ENCODE measurements around the gene ZNF98.

DNA sequence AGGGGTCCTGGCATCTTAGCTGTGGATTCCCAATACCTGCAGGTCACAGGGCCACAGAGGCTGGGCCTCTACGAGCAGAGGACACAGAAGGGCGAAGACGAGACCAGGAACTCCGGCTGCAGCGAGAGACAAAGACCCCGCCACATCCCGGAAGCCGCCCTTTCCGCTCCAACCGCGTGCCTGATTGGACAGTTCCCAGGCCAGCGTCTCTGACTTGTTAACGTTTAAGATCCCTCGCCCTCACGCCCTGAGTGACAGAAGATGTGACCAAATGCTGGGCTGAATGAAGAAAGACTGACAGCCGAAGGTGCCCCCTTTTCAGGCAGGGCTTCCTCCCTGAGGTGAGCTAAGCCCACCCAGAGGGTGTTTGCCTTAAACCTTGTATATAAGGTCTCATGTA is at the start of gene ZNF98:
- TF ChIP-seq, protein P1, sequence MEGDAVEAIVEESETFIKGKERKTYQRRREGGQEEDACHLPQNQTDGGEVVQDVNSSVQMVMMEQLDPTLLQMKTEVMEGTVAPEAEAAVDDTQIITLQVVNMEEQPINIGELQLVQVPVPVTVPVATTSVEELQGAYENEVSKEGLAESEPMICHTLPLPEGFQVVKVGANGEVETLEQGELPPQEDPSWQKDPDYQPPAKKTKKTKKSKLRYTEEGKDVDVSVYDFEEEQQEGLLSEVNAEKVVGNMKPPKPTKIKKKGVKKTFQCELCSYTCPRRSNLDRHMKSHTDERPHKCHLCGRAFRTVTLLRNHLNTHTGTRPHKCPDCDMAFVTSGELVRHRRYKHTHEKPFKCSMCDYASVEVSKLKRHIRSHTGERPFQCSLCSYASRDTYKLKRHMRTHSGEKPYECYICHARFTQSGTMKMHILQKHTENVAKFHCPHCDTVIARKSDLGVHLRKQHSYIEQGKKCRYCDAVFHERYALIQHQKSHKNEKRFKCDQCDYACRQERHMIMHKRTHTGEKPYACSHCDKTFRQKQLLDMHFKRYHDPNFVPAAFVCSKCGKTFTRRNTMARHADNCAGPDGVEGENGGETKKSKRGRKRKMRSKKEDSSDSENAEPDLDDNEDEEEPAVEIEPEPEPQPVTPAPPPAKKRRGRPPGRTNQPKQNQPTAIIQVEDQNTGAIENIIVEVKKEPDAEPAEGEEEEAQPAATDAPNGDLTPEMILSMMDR (IDR thresholded peaks at IDR 0.05; ENCODE audit: low read depth, low read length, missing input control): no peak
- TF ChIP-seq, protein P2, sequence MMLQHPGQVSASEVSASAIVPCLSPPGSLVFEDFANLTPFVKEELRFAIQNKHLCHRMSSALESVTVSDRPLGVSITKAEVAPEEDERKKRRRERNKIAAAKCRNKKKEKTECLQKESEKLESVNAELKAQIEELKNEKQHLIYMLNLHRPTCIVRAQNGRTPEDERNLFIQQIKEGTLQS (IDR thresholded peaks at IDR 0.05): no peak
- TF ChIP-seq YY1 (IDR thresholded peaks at IDR 0.05): no peak
- no peak for TF ChIP-seq TAF1 (conservative IDR thresholded peaks at IDR 0.05)
- TF ChIP-seq, protein P3, sequence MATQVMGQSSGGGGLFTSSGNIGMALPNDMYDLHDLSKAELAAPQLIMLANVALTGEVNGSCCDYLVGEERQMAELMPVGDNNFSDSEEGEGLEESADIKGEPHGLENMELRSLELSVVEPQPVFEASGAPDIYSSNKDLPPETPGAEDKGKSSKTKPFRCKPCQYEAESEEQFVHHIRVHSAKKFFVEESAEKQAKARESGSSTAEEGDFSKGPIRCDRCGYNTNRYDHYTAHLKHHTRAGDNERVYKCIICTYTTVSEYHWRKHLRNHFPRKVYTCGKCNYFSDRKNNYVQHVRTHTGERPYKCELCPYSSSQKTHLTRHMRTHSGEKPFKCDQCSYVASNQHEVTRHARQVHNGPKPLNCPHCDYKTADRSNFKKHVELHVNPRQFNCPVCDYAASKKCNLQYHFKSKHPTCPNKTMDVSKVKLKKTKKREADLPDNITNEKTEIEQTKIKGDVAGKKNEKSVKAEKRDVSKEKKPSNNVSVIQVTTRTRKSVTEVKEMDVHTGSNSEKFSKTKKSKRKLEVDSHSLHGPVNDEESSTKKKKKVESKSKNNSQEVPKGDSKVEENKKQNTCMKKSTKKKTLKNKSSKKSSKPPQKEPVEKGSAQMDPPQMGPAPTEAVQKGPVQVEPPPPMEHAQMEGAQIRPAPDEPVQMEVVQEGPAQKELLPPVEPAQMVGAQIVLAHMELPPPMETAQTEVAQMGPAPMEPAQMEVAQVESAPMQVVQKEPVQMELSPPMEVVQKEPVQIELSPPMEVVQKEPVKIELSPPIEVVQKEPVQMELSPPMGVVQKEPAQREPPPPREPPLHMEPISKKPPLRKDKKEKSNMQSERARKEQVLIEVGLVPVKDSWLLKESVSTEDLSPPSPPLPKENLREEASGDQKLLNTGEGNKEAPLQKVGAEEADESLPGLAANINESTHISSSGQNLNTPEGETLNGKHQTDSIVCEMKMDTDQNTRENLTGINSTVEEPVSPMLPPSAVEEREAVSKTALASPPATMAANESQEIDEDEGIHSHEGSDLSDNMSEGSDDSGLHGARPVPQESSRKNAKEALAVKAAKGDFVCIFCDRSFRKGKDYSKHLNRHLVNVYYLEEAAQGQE (IDR thresholded peaks at IDR 0.05): no peak
- no peak for TF ChIP-seq RXRA (IDR thresholded peaks at IDR 0.05)
- TF ChIP-seq, protein P4, sequence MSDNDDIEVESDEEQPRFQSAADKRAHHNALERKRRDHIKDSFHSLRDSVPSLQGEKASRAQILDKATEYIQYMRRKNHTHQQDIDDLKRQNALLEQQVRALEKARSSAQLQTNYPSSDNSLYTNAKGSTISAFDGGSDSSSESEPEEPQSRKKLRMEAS (IDR thresholded peaks at IDR 0.05): no peak
- no peak for TF ChIP-seq RAD21 (IDR thresholded peaks at IDR 0.05)
- TF ChIP-seq, protein P5, sequence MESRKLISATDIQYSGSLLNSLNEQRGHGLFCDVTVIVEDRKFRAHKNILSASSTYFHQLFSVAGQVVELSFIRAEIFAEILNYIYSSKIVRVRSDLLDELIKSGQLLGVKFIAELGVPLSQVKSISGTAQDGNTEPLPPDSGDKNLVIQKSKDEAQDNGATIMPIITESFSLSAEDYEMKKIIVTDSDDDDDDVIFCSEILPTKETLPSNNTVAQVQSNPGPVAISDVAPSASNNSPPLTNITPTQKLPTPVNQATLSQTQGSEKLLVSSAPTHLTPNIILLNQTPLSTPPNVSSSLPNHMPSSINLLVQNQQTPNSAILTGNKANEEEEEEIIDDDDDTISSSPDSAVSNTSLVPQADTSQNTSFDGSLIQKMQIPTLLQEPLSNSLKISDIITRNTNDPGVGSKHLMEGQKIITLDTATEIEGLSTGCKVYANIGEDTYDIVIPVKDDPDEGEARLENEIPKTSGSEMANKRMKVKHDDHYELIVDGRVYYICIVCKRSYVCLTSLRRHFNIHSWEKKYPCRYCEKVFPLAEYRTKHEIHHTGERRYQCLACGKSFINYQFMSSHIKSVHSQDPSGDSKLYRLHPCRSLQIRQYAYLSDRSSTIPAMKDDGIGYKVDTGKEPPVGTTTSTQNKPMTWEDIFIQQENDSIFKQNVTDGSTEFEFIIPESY (IDR thresholded peaks at IDR 0.05): no peak
- TF ChIP-seq SP1 (IDR thresholded peaks at IDR 0.05): no peak
